SH-SY5Y (cell line): ENCODE data around the gene RAMP1.

Experiments
- GATA2 ChIP-seq: IDR thresholded peaks from 2 replicates; pipeline ENCODE4 v1.6.1; 2011; ENCODE audit warnings: mild to moderate bottlenecking, low read depth, low read length
- GATA3 ChIP-seq: IDR thresholded peaks from 2 replicates; pipeline ENCODE4 v1.6.1; 2011; ENCODE audit warnings: low read depth, mild to moderate bottlenecking, low read length, moderate library complexity

DNA sequence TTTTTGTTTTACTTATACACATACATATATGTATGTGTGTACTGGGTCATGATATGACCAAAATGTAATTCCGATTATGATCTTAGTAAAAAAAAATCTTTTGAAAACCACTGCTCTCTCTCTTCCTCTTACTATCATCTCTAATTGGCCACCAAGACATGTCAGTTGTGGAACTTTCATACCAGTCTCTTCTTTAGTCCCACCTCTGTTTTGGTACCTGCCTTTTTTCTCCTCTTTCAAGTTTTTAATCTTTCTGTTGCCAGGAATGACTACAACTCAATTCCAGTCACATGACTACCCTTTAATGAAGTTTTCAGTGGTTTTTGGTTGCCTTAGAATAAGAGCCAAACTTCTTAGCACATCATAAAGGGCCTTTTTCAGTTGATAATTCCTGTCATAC, 43.8 kb upstream of the RAMP1 start:
- TF ChIP-seq GATA2 (no peak), GATA3 (no peak)
